DND-41 (cell line): ENCODE measurements around the gene PRR5L.

Experiments
- CTCF ChIP-seq: IDR thresholded peaks from 2 replicates; pipeline ENCODE4 v1.5.1; 2012; ENCODE audit warnings: borderline replicate concordance, low read length, moderate library complexity, mild to moderate bottlenecking; ENCODE audit not compliant: poor library complexity, severe bottlenecking; ENCODE audit errors: extremely low read depth
- EZH2 ChIP-seq: IDR thresholded peaks from 3 replicates; pipeline ENCODE4 v1.6.1; 2012; ENCODE audit warnings: borderline replicate concordance, low read depth, mild to moderate bottlenecking, moderate library complexity, low read length, inconsistent platforms; ENCODE audit not compliant: severe bottlenecking

GRCh38 chr11:36251823-36252222 lies 44.3 kb upstream of the PRR5L start:
- TF ChIP-seq CTCF = no peak
- no peak for TF ChIP-seq EZH2
